H9 (cell line): Measurements from ENCODE around the gene FANK1. TPM values are rescaled to one million over a fixed set of nuclear protein-coding genes. Genes with fewer than 3 reads are reported as not detected.
A peak's percentile ranks its signal among the peaks of the same experiment; 100 is the strongest.

Experiments
- DNase-seq: peaks from one replicate; pipeline ENCODE4 v3.0.0-alpha.2; 2017
- H2AFZ ChIP-seq: one replicate; pipeline ENCODE4 v1.6.1; 2013; ENCODE audit warnings: mild to moderate bottlenecking, low read length, control low read depth, moderate library complexity
- H2AK5ac ChIP-seq: 2 replicates; pipeline ENCODE4 v1.6.1; 2013; ENCODE audit warnings: low read length, control low read depth, mixed read lengths; ENCODE audit not compliant: insufficient read length
- H2BK120ac ChIP-seq: one replicate; pipeline ENCODE4 v1.6.1; 2013; ENCODE audit warnings: low read depth, mild to moderate bottlenecking, low read length, control low read depth, inconsistent platforms; ENCODE audit not compliant: poor library complexity, severe bottlenecking
- H2BK12ac ChIP-seq: 2 replicates; pipeline ENCODE4 v1.6.1; 2013; ENCODE audit warnings: low read length, control low read depth, mixed read lengths, low read depth; ENCODE audit not compliant: insufficient read length
- H2BK15ac ChIP-seq: 2 replicates; pipeline ENCODE4 v1.6.1; 2013; ENCODE audit warnings: low read depth, low read length, control low read depth
- H2BK20ac ChIP-seq: one replicate; pipeline ENCODE4 v1.6.1; 2013; ENCODE audit warnings: low read depth, mild to moderate bottlenecking, low read length, control low read depth, inconsistent platforms; ENCODE audit not compliant: poor library complexity, severe bottlenecking
- H2BK5ac ChIP-seq: 2 replicates; pipeline ENCODE4 v1.6.1; 2013; ENCODE audit warnings: low read length, control low read depth, mixed read lengths; ENCODE audit not compliant: insufficient read length
- H3K14ac ChIP-seq: 2 replicates; pipeline ENCODE4 v1.6.1; 2013; ENCODE audit warnings: low read length, control low read depth; ENCODE audit not compliant: insufficient read depth
- H3K18ac ChIP-seq: 2 replicates; pipeline ENCODE4 v1.6.1; 2013; ENCODE audit warnings: low read depth, mild to moderate bottlenecking, mixed read lengths, low read length, control low read depth; ENCODE audit not compliant: insufficient read length
- H3K23ac ChIP-seq: 2 replicates; pipeline ENCODE4 v1.6.1; 2013; ENCODE audit warnings: low read length, control low read depth, mixed read lengths, low read depth; ENCODE audit not compliant: insufficient read length
- H3K23me2 ChIP-seq: 2 replicates; pipeline ENCODE4 v1.6.1; 2013; ENCODE audit warnings: low read depth, mild to moderate bottlenecking, mixed read lengths, low read length, control low read depth; ENCODE audit not compliant: insufficient read length, poor library complexity, severe bottlenecking
- H3K27ac ChIP-seq: 2 replicates; pipeline ENCODE4 v1.5.1; 2013; ENCODE audit warnings: low read length, control low read depth, mixed read lengths, low read depth; ENCODE audit not compliant: insufficient read length
- H3K27me3 ChIP-seq: 2 replicates; pipeline ENCODE4 v1.6.1; 2013; ENCODE audit warnings: low read length, control low read depth, inconsistent platforms; ENCODE audit not compliant: insufficient read depth
- H3K4ac ChIP-seq: 2 replicates; pipeline ENCODE4 v1.6.1; 2013; ENCODE audit warnings: low read depth, mild to moderate bottlenecking, control low read depth, inconsistent platforms, low read length, moderate library complexity
- H3K4me1 ChIP-seq: 2 replicates; pipeline ENCODE4 v1.6.1; 2013; ENCODE audit warnings: low read length, control low read depth, inconsistent platforms; ENCODE audit not compliant: insufficient read depth
- H3K4me2 ChIP-seq: 2 replicates; pipeline ENCODE4 v1.6.1; 2013; ENCODE audit warnings: low read length, control low read depth, mixed read lengths; ENCODE audit not compliant: insufficient read length, insufficient read depth
- H3K56ac ChIP-seq: 2 replicates; pipeline ENCODE4 v1.6.1; 2013; ENCODE audit warnings: low read depth, mild to moderate bottlenecking, mixed read lengths, low read length, control low read depth; ENCODE audit not compliant: insufficient read length
- H3K79me1 ChIP-seq: 2 replicates; pipeline ENCODE4 v1.6.1; 2013; ENCODE audit warnings: low read depth, mild to moderate bottlenecking, moderate library complexity, low read length, control low read depth, inconsistent platforms; ENCODE audit not compliant: insufficient read depth, poor library complexity, severe bottlenecking
- H3K79me2 ChIP-seq: 2 replicates; pipeline ENCODE4 v1.6.1; 2013; ENCODE audit warnings: low read length, control low read depth, inconsistent platforms; ENCODE audit not compliant: insufficient read depth
- H3K9ac ChIP-seq: 2 replicates; pipeline ENCODE4 v1.6.1; 2013; ENCODE audit warnings: low read length, control low read depth, mixed read lengths; ENCODE audit not compliant: insufficient read length; ENCODE audit errors: extremely low read depth
- H3K9me3 ChIP-seq: one replicate; pipeline ENCODE4 v1.6.1; 2013; ENCODE audit warnings: low read depth, low read length, inconsistent platforms; ENCODE audit not compliant: control insufficient read depth
- H3T11ph ChIP-seq: one replicate; pipeline ENCODE4 v1.6.1; 2013; ENCODE audit warnings: mild to moderate bottlenecking, low read length, control low read depth, inconsistent platforms
- H4K20me1 ChIP-seq: one replicate; pipeline ENCODE4 v1.6.1; 2013; ENCODE audit not compliant: control insufficient read depth, insufficient read length, insufficient read depth
- H4K5ac ChIP-seq: 2 replicates; pipeline ENCODE4 v1.6.1; 2013; ENCODE audit warnings: low read depth, mild to moderate bottlenecking, mixed read lengths, low read length, control low read depth; ENCODE audit not compliant: insufficient read length
- H4K8ac ChIP-seq: replicated peaks from 2 replicates; pipeline ENCODE4 v1.6.1; 2013; ENCODE audit warnings: low read length, control low read depth, mixed read lengths, low read depth; ENCODE audit not compliant: insufficient read length
- H4K91ac ChIP-seq: 2 replicates; pipeline ENCODE4 v1.6.1; 2013; ENCODE audit warnings: low read depth, mild to moderate bottlenecking, moderate library complexity, mixed read lengths, low read length, control low read depth; ENCODE audit not compliant: insufficient read length
- H3K27ac Mint-ChIP-seq, 3 experiments: 2 replicates in 2 of 3; 3 replicates in 1 of 3; pipeline ENCODE4 v1.8.0; 2020 to 2021; ENCODE audit warnings: mixed read lengths in 3 of 3, mild to moderate bottlenecking in 1 of 3, moderate library complexity in 1 of 3
- H3K27me3 Mint-ChIP-seq: 2 replicates; pipeline ENCODE4 v1.8.0; 2021; ENCODE audit warnings: low read depth, mild to moderate bottlenecking, moderate library complexity, mixed read lengths
- H3K36me3 Mint-ChIP-seq, 3 experiments: 2 replicates in 2 of 3; 3 replicates in 1 of 3; pipeline ENCODE4 v1.8.0; 2020 to 2021; ENCODE audit warnings: low read depth in 3 of 3, mixed read lengths in 3 of 3; ENCODE audit not compliant: insufficient read depth in 1 of 3
- H3K4me1 Mint-ChIP-seq, 2 experiments: 2 replicates each; pipeline ENCODE4 v1.8.0; 2020; ENCODE audit warnings: mixed read lengths in 2 of 2
- H3K4me3 Mint-ChIP-seq, 2 experiments: 2 replicates in 1 of 2; 3 replicates in 1 of 2; pipeline ENCODE4 v1.8.0; 2020 to 2021; ENCODE audit warnings: mild to moderate bottlenecking in 2 of 2, mixed read lengths in 2 of 2, moderate library complexity in 1 of 2
- H3K9me3 Mint-ChIP-seq, 2 experiments: 2 replicates in 1 of 2; 3 replicates in 1 of 2; pipeline ENCODE4 v1.8.0; 2020; ENCODE audit warnings: mild to moderate bottlenecking in 2 of 2, mixed read lengths in 2 of 2, moderate library complexity in 1 of 2
- CTCF ChIP-seq: fragments of 200-600 bp; sonication (generic); conservative IDR thresholded peaks from 3 replicates; pipeline ENCODE4 v1.8.0; 2021; ENCODE audit warnings: antibody characterized with exemption, mild to moderate bottlenecking
- WGBS: extraction: QIAGEN DNeasy Blood & Tissue Kit; methylation state at CpG from one replicate; pipeline ENCODE4 v1.1.7; 2013; ENCODE audit warnings: missing lambda C conversion rate, low lambda C conversion rate, mixed read lengths; ENCODE audit not compliant: insufficient read length; ENCODE audit errors: extremely low coverage; 5-methylcytosine and 5-hydroxymethylcytosine counted together
- total RNA-seq: library from RNA; stranded (reverse); gene quantifications from 2 replicates; pipeline ENCODE4 v1.2.1, GENCODE V29; 2021

FANK1 gene
- total RNA-seq, 1 experiment from 2014 or later = 0.68 TPM

- H2AFZ ChIP-seq = no peak overlapping the region
- no peak for DNase-seq
- H3K4me2 ChIP-seq = peak overlapping the region; percentile 30
- H4K91ac ChIP-seq = no peak overlapping the region
- H3K4ac ChIP-seq = no peak overlapping the region
- Mint-ChIP-seq H3K36me3 (peaks cover 33 to 38% (median 35%) of the 10 kb centered on the region in 3 experiments), H3K4me1 (peaks cover 27 to 28% of the 10 kb centered on the region in 2 experiments), H3K27ac (peak overlapping the region; percentile 79 to 92 (median 83); a peak in 6 of 7 replicates), H3K9me3 (peaks cover 14 to 20% of the 10 kb centered on the region in 2 experiments), H3K4me3 (peak overlapping the region; percentile 46 to 67; a peak in 4 of 5 replicates), H3K27me3 (peaks cover 10% of the 10 kb centered on the region)
- H2BK20ac ChIP-seq = no peak overlapping the region
- peak overlapping the region; percentile 34 for H3K18ac ChIP-seq
- no peaks in the 10 kb centered on the region for H3K27me3 ChIP-seq
- H3K9me3 ChIP-seq = peaks cover 10% of the 10 kb centered on the region
- H3K27ac ChIP-seq = no peak overlapping the region
- no peak overlapping the region for H3K23ac ChIP-seq
- peaks cover 7% of the 10 kb centered on the region for H3K4me1 ChIP-seq
- no peak overlapping the region for H4K5ac ChIP-seq
- H4K8ac ChIP-seq = no peak overlapping the region
- no peak overlapping the region for H2AK5ac ChIP-seq
- H3K79me2 ChIP-seq = no peaks in the 10 kb centered on the region
- H3K14ac ChIP-seq = no peak overlapping the region
- H2BK15ac ChIP-seq = no peak overlapping the region
- no peak overlapping the region for H2BK120ac ChIP-seq
- peaks cover 2% of the 10 kb centered on the region for H3K23me2 ChIP-seq
- peak overlapping the region; percentile 4 for H2BK12ac ChIP-seq
- H3K56ac ChIP-seq = no peak overlapping the region
- H3K9ac ChIP-seq = no peak overlapping the region
- no peak for TF ChIP-seq CTCF
- no CpG with 5 or more reads among the region's 6 CpGs for WGBS
- no peak overlapping the region for H2BK5ac ChIP-seq
- H3K79me1 ChIP-seq = no peaks in the 10 kb centered on the region
- H3T11ph ChIP-seq = no peak overlapping the region
- H4K20me1 ChIP-seq = no peaks in the 10 kb centered on the region
Observed at GRCh38 chr10:125880719-125881118, 15.6 kb upstream of the FANK1 start.
